Vagina (tissue), 2 donors: ENCODE measurements around the gene HES7. TPM values are rescaled to one million over a fixed set of nuclear protein-coding genes. Genes with fewer than 3 reads are reported as not detected.

ENCODE experiments used
- DNase-seq, 2 donors: peaks; one replicate each; pipeline ENCODE4 v3.0.0-alpha.2; 2017; ENCODE audit errors: extremely low spot score in 2 of 2
- H3K27ac ChIP-seq: fragments of 200-600 bp; sonication (generic); one replicate; pipeline ENCODE4 v1.5.1; 2019
- H3K27me3 ChIP-seq: fragments of 200-600 bp; sonication (generic); one replicate; pipeline ENCODE4 v1.5.1; 2019
- H3K36me3 ChIP-seq, 2 donors: fragments of 200-600 bp; sonication (generic); one replicate each; pipeline ENCODE4 v1.5.1; 2017 to 2019
- H3K4me1 ChIP-seq: fragments of 200-600 bp; sonication (generic); one replicate; pipeline ENCODE4 v1.5.1; 2019
- H3K4me3 ChIP-seq, 2 donors: fragments of 200-600 bp; sonication (generic); 1 replicate in 1 of 2; 2 replicates in 1 of 2; pipeline ENCODE4 v1.5.1; 2016 to 2019
- H3K9me3 ChIP-seq: fragments of 200-600 bp; sonication (generic); one replicate; pipeline ENCODE4 v1.5.1; 2019
- POLR2A ChIP-seq, 2 donors: fragments of 450-650 bp; IDR thresholded peaks; one replicate each; pipeline ENCODE4 v1.6.1; 2017; ENCODE audit warnings: antibody characterized with exemption in 2 of 2, mild to moderate bottlenecking in 2 of 2, moderate library complexity in 2 of 2
- POLR2AphosphoS5 ChIP-seq, 2 donors: sonication (generic); formaldehyde crosslinking; IDR thresholded peaks; one replicate each; pipeline ENCODE4 v1.9.0; 2017; ENCODE audit warnings: antibody characterized with exemption in 2 of 2, mild to moderate bottlenecking in 2 of 2, low read depth in 1 of 2; ENCODE audit not compliant: insufficient read depth in 1 of 2
- intact Hi-C: fragments of 100-400 bp; cut with DNase I; formaldehyde crosslinking; loops from one replicate; pipeline ENCODE4 v1.15.1; 2023
- microRNA-seq: library from miRNA; unstranded; fragments of <30 nt; microRNA quantifications from one replicate; pipeline ENCODE4, GENCODE V29; 2017; ENCODE audit warnings: borderline number of aligned reads, borderline replicate concordance
- small RNA-seq: library from RNA; depleted of rRNA; stranded (forward); fragments of <200 nt; gene quantifications from one replicate; pipeline ENCODE3, GENCODE V24; 2016
- total RNA-seq: library from RNA; depleted of rRNA; stranded (reverse); fragments of >200 nt; gene quantifications from one replicate; pipeline ENCODE4 v1.2.3, GENCODE V29; 2016
- TF ChIP-seq, protein P1 (sequence below), 3 experiments: fragments of 450-650 bp in 2 of 3; fragments of 200-600 bp in 1 of 3; sonication (generic) in 1 of 3; IDR thresholded peaks; one replicate each; pipeline ENCODE4 v1.5.1; 2017 to 2019; ENCODE audit warnings: antibody characterized with exemption in 3 of 3, mild to moderate bottlenecking in 2 of 3, moderate library complexity in 2 of 3

HES7 gene
- total RNA-seq, 1 donor from 2014 or later, result not detected

DNA sequence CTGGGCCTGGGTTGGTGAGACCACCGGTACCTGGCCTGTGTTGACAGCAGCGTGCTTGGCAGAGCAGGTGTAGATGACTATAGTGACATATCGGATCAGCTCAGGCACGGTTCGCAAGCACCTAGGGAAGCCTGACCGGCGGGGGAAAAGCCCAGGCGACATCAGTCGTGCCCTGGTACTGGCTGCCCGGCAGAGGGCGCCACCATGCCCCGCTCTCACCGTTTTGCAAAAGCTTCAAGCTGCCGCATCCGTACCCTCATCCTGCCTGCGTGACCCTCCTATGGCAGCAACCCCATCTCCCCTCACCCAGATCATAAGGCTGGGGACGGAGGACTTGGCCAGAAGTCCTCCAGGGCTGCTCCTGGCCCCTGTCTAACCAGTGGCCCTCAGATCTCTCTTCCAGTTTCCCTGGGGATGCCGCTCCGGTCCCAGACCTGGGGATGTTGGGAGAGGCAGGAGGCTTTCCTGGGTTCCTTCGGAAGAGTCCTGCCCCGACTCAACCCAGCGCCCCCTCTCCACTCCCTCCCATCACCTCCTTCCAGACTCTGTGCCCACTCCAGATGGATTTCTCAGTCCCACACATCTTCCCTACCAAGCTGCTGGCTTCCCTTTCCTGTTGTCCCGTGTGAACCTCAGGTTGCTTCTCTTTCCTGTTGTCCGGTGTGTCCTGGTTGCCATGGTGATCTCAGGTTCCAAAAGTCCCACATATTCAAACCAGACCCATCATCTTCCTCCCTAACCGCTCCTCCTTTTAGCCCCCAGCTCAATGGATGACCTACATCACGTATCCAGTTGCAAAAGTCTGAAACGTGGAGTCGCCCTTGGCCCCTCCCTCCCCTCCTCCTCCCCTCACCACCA lies 50.0 kb downstream of the HES7 start:
- Histone ChIP-seq H3K27me3 (peaks cover 10% of the 10 kb centered on the region), H3K4me3 (peak overlapping the region in 1 of 2 donors; percentile 2), H3K27ac (no peak overlapping the region), H3K9me3 (no peaks in the 10 kb centered on the region), H3K4me1 (peaks cover 21% of the 10 kb centered on the region), H3K36me3 (no peaks in the 10 kb centered on the region)
- DNase-seq, result no peak
- intact Hi-C loops, result no loop called here
- TF ChIP-seq POLR2AphosphoS5 (IDR thresholded peaks at IDR 0.05; ENCODE audit: insufficient read depth in 1 of 2, low read depth in 1 of 2), result no peak
- TF ChIP-seq, protein P1, sequence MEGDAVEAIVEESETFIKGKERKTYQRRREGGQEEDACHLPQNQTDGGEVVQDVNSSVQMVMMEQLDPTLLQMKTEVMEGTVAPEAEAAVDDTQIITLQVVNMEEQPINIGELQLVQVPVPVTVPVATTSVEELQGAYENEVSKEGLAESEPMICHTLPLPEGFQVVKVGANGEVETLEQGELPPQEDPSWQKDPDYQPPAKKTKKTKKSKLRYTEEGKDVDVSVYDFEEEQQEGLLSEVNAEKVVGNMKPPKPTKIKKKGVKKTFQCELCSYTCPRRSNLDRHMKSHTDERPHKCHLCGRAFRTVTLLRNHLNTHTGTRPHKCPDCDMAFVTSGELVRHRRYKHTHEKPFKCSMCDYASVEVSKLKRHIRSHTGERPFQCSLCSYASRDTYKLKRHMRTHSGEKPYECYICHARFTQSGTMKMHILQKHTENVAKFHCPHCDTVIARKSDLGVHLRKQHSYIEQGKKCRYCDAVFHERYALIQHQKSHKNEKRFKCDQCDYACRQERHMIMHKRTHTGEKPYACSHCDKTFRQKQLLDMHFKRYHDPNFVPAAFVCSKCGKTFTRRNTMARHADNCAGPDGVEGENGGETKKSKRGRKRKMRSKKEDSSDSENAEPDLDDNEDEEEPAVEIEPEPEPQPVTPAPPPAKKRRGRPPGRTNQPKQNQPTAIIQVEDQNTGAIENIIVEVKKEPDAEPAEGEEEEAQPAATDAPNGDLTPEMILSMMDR (IDR thresholded peaks at IDR 0.05), result peak in 2 of 3 experiments; percentile 51 to 60

- H3K27ac ChIP-seq, result no peak overlapping the region
- H3K27me3 ChIP-seq, result peaks cover 10% of the 10 kb centered on the region
- no peaks in the 10 kb centered on the region for H3K9me3 ChIP-seq
- DNase-seq, result no peak
- no peaks in the 10 kb centered on the region for H3K36me3 ChIP-seq
- H3K4me3 ChIP-seq, result peak overlapping the region in 1 of 2 donors; percentile 2
- intact Hi-C loops, result no loop called here
- H3K4me1 ChIP-seq, result peaks cover 20% of the 10 kb centered on the region
- TF ChIP-seq POLR2A (IDR thresholded peaks at IDR 0.05), result no peak
- TF ChIP-seq POLR2AphosphoS5 (IDR thresholded peaks at IDR 0.05; ENCODE audit: insufficient read depth in 1 of 2, low read depth in 1 of 2), result no peak
- TF ChIP-seq, protein P1 (IDR thresholded peaks at IDR 0.05), result no peak
Observed at GRCh38 chr17:8072729-8073461, 51.0 kb downstream of the HES7 start.

DNA sequence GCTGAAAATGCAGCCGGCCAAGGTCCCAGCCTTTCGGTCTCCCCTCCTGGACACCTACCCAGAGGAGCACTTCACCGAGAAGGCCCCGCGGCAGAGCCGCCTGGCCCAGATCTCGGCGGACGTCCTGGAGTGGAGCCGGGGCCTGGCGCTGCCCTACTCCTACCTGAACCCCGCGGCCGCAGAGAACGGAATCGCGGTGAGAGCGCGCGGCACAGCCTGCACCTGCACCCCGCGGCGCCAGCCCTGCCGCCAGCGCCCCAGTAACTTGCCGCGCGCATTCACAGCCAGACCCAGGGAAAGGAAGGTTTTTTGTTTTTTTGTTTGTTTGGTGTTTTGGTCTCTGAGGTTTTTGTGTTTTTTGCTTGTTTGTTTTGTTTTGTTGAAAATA lies 51.6 kb downstream of the HES7 start:
- H3K27me3 ChIP-seq, result peaks cover 10% of the 10 kb centered on the region
- intact Hi-C loops, result no loop called here
- H3K4me1 ChIP-seq, result peaks cover 20% of the 10 kb centered on the region
- no peak for DNase-seq
- no peak overlapping the region for H3K4me3 ChIP-seq
- H3K27ac ChIP-seq, result no peak overlapping the region
- TF ChIP-seq POLR2A (IDR thresholded peaks at IDR 0.05) (no peak), POLR2AphosphoS5 (IDR thresholded peaks at IDR 0.05; ENCODE audit: insufficient read depth in 1 of 2, low read depth in 1 of 2) (no peak)
- TF ChIP-seq, protein P1 (IDR thresholded peaks at IDR 0.05), result no peak
- no peaks in the 10 kb centered on the region for H3K36me3 ChIP-seq
- H3K9me3 ChIP-seq, result no peaks in the 10 kb centered on the region

GRCh38 chr17:8071496-8071895 lies 52.4 kb downstream of the HES7 start:
- intact Hi-C loops, result no loop called here
- no peak for TF ChIP-seq POLR2A (IDR thresholded peaks at IDR 0.05)
- no peak for TF ChIP-seq POLR2AphosphoS5 (IDR thresholded peaks at IDR 0.05; ENCODE audit: insufficient read depth in 1 of 2, low read depth in 1 of 2)
- TF ChIP-seq, protein P1 (IDR thresholded peaks at IDR 0.05), result no peak
- no peaks in the 10 kb centered on the region for H3K9me3 ChIP-seq
- H3K36me3 ChIP-seq, result no peaks in the 10 kb centered on the region
- H3K27me3 ChIP-seq, result peaks cover 10% of the 10 kb centered on the region
- H3K27ac ChIP-seq, result no peak overlapping the region
- no peak overlapping the region for H3K4me3 ChIP-seq
- no peak for DNase-seq
- H3K4me1 ChIP-seq, result peaks cover 20% of the 10 kb centered on the region

Small RNAs within 50 kb of the gene (microRNA-seq; reads per million reads assigned to microRNA genes)
- gene MIR4314 (not detected), gene MIR6883 (1.4 reads per million)

Small RNAs within 50 kb of the gene (small RNA-seq; reads per million reads assigned to genes)
- gene MIR4314, result not detected

Other genes starting within 250 kb of the HES7 start
- 128 TPM for gene CHD3, start 235.3 kb downstream of the HES7 start, total RNA-seq
- gene RNF227, start 207.8 kb downstream of the HES7 start, total RNA-seq, result 2.9 TPM
- 2.7 TPM for gene KCNAB3, start 194.2 kb downstream of the HES7 start, total RNA-seq
- 74.4 TPM for gene TRAPPC1, start 192.2 kb downstream of the HES7 start, total RNA-seq
- 20.9 TPM for gene CNTROB, start 191.9 kb downstream of the HES7 start, total RNA-seq
- not detected for gene GUCY2D, start 121.5 kb downstream of the HES7 start, total RNA-seq
- 28.7 TPM for gene ALOX15B, start 85.0 kb downstream of the HES7 start, total RNA-seq
- 15.0 TPM for gene ALOX12B, start 36.4 kb downstream of the HES7 start, total RNA-seq
- 1.5 TPM for gene ALOXE3, start 5.6 kb downstream of the HES7 start, total RNA-seq
- gene PER1, start 28.3 kb upstream of the HES7 start, total RNA-seq, result 215 TPM
- gene VAMP2, start 38.8 kb upstream of the HES7 start, total RNA-seq, result 35.6 TPM
- 20.6 TPM for gene TMEM107, start 52.3 kb upstream of the HES7 start, total RNA-seq
- 9.6 TPM for gene BORCS6, start 66.1 kb upstream of the HES7 start, total RNA-seq
- gene AURKB, start 86.5 kb upstream of the HES7 start, total RNA-seq, result not detected
- 33.9 TPM for gene CTC1, start 124.0 kb upstream of the HES7 start, total RNA-seq
- gene PFAS, start 125.2 kb upstream of the HES7 start, total RNA-seq, result 36.3 TPM
- 19.4 TPM for gene RANGRF, start 164.6 kb upstream of the HES7 start, total RNA-seq
- gene SLC25A35, start 171.3 kb upstream of the HES7 start, total RNA-seq, result 8.3 TPM
- 17.2 TPM for gene ARHGEF15, start 186.1 kb upstream of the HES7 start, total RNA-seq
- not detected for gene ODF4, start 215.7 kb upstream of the HES7 start, total RNA-seq